Calu3 (cell line): Measurements from ENCODE around the gene AP3D1. TPM values are rescaled to one million over a fixed set of nuclear protein-coding genes. Genes with fewer than 3 reads are reported as not detected.

Source experiments
- BruUV-seq: library from RNA; stranded (reverse); fragments of 400-500 nt; replicated peaks from 2 replicates; lab custom pipeline; 2021; lab: Mats Ljungman, UMichigan
- CTCF ChIA-PET: fragments of 300-600 bp; sonication (Branson Sonifier 250); formaldehyde crosslinking; loops from one replicate; lab custom pipeline; 2022; ENCODE audit warnings: antibody characterized with exemption; lab: Charles Lee
- DNase-seq: peaks from one replicate; pipeline ENCODE4 v3.0.0; 2022
- H3K27ac Mint-ChIP-seq: one replicate; pipeline ENCODE4 v1.8.0; 2022; ENCODE audit warnings: mixed read lengths; ENCODE audit not compliant: unreplicated experiment
- H3K27me3 Mint-ChIP-seq: one replicate; pipeline ENCODE4 v1.8.0; 2022; ENCODE audit warnings: mixed read lengths; ENCODE audit not compliant: unreplicated experiment
- H3K36me3 Mint-ChIP-seq: one replicate; pipeline ENCODE4 v1.8.0; 2022; ENCODE audit warnings: mild to moderate bottlenecking, moderate library complexity, mixed read lengths; ENCODE audit not compliant: insufficient read depth, unreplicated experiment
- H3K4me1 Mint-ChIP-seq: one replicate; pipeline ENCODE4 v1.8.0; 2022; ENCODE audit warnings: mild to moderate bottlenecking, low read depth, mixed read lengths; ENCODE audit not compliant: unreplicated experiment
- H3K4me3 Mint-ChIP-seq: one replicate; pipeline ENCODE4 v1.8.0; 2022; ENCODE audit warnings: mild to moderate bottlenecking, low read depth, moderate library complexity, mixed read lengths; ENCODE audit not compliant: unreplicated experiment
- H3K9me3 Mint-ChIP-seq: one replicate; pipeline ENCODE4 v1.8.0; 2022; ENCODE audit warnings: low read depth, mixed read lengths; ENCODE audit not compliant: unreplicated experiment
- CTCF ChIP-seq: fragments of 200-600 bp; IDR thresholded peaks from one replicate; pipeline ENCODE4 v1.8.0; 2022; ENCODE audit warnings: antibody characterized with exemption; ENCODE audit not compliant: unreplicated experiment
- intact Hi-C: fragments of 100-400 bp; cut with micrococcal nuclease; formaldehyde crosslinking; loops from one replicate; pipeline ENCODE4 v1.10.0; 2022; ENCODE audit not compliant: unreplicated experiment
- total RNA-seq: library from RNA; stranded (reverse); gene quantifications from 2 replicates; pipeline ENCODE4 v1.2.3, GENCODE V29; 2022

AP3D1 gene
- total RNA-seq, 1 experiment from 2014 or later = 107 TPM

DNA sequence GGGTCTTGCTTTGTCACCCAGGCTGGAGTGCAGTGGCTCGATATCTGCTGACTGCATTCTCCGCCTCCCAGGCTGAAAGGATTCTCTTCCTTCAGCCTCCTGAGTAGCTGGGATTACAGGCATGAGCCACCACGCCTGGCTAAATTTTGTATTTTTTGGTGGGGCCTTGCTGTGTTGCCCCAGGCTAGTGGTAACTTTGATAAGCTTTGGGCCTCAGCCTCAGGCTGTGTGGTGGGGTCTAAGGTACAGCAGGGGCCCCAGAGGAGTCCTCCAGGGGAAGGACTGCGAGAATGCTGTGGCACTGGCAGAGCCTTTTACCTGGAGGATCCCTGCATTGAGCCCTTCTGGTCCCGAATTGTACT lies 19.6 kb upstream of the AP3D1 start:
- no peak for DNase-seq
- Mint-ChIP-seq H3K4me1 (peaks cover 8% of the 10 kb centered on the region), H3K36me3 (peaks cover 32% of the 10 kb centered on the region), H3K27ac (no peak overlapping the region), H3K4me3 (no peak overlapping the region), H3K9me3 (no peaks in the 10 kb centered on the region), H3K27me3 (no peaks in the 10 kb centered on the region)
- no peak for TF ChIP-seq CTCF
- intact Hi-C loops = no loop called here
- no TSS peak for BruUV-seq
- CTCF ChIA-PET = interaction anchor here (0.8 to 0.9 kb wide), 2 partner anchors 12 to 29 kb away, joined by 3 to 4 read pairs; no protein-coding TSS in a partner anchor

DNA sequence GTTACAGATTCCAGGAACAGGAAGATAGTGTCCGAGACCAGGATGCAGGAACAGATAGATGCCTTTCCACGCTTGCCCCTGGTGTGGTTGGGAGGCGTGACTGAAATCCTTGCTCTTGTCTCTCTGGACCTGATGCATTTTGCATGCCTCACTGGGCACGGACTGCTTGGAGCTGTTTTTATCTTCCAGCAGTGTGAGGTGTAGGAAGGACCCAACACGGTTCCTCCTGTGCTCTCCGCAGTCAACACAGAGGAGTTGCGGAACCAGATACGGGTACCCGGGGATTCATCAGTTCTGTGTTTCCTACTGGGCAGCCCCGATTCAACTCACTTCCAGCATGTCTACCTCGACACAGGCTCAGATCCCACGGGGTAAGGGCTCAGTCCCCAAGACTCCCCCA lies 18.9 kb upstream of the AP3D1 start:
- Mint-ChIP-seq H3K36me3 (peaks cover 39% of the 10 kb centered on the region), H3K9me3 (no peaks in the 10 kb centered on the region), H3K4me1 (peaks cover 8% of the 10 kb centered on the region), H3K4me3 (no peak overlapping the region), H3K27ac (no peak overlapping the region), H3K27me3 (no peaks in the 10 kb centered on the region)
- BruUV-seq = no TSS peak
- CTCF ChIA-PET = no interaction called here
- no peak for TF ChIP-seq CTCF
- intact Hi-C loops = no loop called here
- DNase-seq = no peak

DNA sequence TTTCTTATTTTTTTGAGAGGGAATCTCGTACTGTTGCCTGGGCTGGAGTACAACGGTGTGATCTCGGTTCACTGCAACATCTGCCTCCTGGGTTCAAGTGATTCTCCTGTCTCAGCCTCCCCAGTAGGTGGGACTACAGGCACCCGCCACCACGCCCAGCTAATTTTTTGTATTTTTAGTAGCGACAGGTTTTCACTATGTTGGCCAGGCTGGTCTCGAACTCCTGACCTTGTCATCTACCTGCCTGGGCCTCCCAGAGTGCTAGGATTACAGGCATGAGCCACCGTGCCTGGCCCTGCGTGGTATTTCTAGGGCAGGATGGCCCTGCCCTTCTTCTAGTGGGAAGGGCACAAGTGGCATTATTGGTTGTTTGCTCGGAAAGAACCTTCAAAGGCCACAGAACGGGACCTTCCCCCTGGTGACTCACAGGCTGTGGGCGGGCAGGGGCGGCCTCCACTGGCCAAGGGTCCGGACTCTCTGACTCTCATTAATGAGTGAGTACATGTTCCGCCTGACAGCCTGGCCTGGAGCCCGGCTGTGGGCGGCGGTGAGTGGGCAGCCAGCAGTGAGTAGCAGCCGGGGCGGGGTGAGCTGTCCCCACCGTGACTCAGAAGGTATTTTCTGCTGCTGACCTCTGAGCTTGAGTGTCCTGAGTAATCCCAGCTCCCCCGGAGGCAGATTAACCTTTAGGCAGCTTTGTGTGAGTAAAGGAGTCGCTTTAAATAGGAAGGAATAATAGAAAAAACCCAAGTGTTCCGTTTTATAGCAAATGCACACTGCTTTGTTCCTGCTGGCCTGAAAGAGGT lies 17.5 kb upstream of the AP3D1 start:
- Mint-ChIP-seq H3K36me3 (peaks cover 49% of the 10 kb centered on the region), H3K27ac (peak overlapping the region; percentile 66), H3K9me3 (no peaks in the 10 kb centered on the region), H3K27me3 (no peaks in the 10 kb centered on the region), H3K4me3 (peak overlapping the region; percentile 77), H3K4me1 (peaks cover 8% of the 10 kb centered on the region)
- BruUV-seq = no TSS peak
- TF ChIP-seq CTCF = no peak
- CTCF ChIA-PET = interaction anchor here (0.9 to 1.2 kb wide), 2 partner anchors 13 to 70 kb away, joined by 8 to 11 read pairs; no protein-coding TSS in a partner anchor
- DNase-seq = peak; percentile 94
- intact Hi-C loops = no loop called here

GRCh38 chr19:2167896-2168618 lies 16.7 kb upstream of the AP3D1 start:
- Mint-ChIP-seq H3K27ac (peak overlapping the region; percentile 66), H3K27me3 (no peaks in the 10 kb centered on the region), H3K36me3 (peaks cover 55% of the 10 kb centered on the region), H3K4me1 (peaks cover 8% of the 10 kb centered on the region), H3K9me3 (no peaks in the 10 kb centered on the region), H3K4me3 (peak overlapping the region; percentile 77)
- intact Hi-C loops = no loop called here
- no peak for TF ChIP-seq CTCF
- BruUV-seq = TSS peak; percentile 75
- CTCF ChIA-PET = interaction anchor here (0.6 to 1.2 kb wide), 2 partner anchors 13 to 18 kb away, joined by 3 to 11 read pairs; no protein-coding TSS in a partner anchor
- no peak for DNase-seq
